Fibroblast of pulmonary artery (primary cell): ENCODE data around the gene AHNAK2.

Source experiments
- DNase-seq: peaks from one replicate; pipeline ENCODE4 v3.0.0-alpha.2; 2010; ENCODE audit warnings: low read depth
- H3K4me3 ChIP-seq: replicated peaks from 2 replicates; pipeline ENCODE4 v1.5.1; 2011; ENCODE audit warnings: low read depth, mild to moderate bottlenecking, control low read depth, low read length, moderate library complexity
- CTCF ChIP-seq: IDR thresholded peaks from 2 replicates; pipeline ENCODE4 v1.5.1; 2011; ENCODE audit warnings: mild to moderate bottlenecking, control low read depth, low read length, inconsistent platforms; ENCODE audit errors: missing control alignments

Gene AHNAK2

GRCh38 chr14:104972301-104973134, 5.7 kb downstream of the AHNAK2 start:
- DNase-seq: no peak
- H3K4me3 ChIP-seq: no peak overlapping the region
- no peak for TF ChIP-seq CTCF

- no peak overlapping the region for H3K4me3 ChIP-seq
- no peak for TF ChIP-seq CTCF
- no peak for DNase-seq
Observed at GRCh38 chr14:104971447-104972240, 6.5 kb downstream of the AHNAK2 start.

DNA sequence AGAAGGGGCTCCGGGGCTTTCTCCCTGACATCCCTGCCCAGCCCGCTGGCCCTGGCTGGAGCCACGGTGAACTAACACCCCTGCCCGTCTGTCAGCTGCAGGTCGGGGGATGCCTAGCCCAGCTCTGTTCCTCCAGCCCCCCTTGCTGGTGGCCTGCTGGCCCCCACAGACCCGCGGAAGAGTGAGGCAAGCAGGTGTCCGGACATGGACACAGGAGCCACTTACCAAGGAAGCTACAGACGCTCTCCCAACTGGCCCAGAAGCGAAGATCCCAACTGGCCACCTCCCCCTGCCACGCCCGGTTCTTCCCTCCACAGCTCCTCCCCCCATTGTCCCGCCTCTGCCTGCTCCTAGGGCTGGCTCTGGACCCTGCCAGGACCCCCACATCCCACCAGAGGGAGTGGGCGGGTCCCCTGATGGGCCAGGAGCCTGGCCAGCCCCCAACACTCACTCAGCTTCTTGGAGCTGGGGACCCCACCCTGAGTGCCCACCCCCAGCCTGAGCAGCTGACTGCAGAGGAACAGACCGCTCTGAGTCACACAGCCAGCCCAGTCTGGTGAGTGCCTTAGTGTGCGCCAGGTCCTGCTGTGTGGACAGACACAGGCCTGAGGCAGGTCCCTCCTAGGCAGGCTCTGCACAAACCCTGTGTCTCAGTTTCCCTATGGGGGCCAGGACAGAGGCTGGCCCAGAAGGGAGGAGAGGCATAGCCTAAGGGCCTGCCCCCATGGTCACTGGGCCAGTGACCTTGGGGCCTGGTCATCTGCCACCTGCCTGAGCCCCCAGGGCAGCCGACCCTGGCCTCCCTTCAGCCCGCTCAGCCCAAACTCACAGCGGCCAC, 7.7 kb downstream of the AHNAK2 start:
- TF ChIP-seq CTCF: no peak
- peak overlapping the region; percentile 43 for H3K4me3 ChIP-seq
- DNase-seq: peak; percentile 80

DNA sequence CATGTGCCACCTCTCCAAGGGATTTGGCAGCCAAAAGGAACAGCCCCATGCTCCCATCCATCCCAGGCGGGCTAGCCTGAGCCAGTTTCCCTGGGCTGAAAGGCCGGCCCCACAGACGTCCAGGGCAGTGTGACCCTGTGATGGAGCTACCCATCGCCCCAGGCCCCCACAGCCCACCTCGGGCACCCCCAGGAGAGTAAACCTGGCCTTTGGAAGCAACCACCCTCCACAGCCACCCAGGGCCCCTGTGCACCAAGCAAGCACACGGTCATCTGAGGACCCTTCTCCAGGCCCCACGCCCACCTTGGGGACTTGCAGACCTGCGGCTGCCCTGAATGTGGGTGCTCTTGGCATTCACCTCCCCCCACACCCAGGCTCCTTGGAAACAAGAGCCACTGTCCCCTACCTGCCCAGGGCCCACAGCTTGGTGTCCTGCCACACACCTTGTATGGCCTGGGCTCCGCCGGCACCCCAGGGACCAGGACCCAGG, 8.4 kb downstream of the AHNAK2 start:
- TF ChIP-seq CTCF: no peak
- H3K4me3 ChIP-seq: peak overlapping the region; percentile 43
- no peak for DNase-seq

DNA sequence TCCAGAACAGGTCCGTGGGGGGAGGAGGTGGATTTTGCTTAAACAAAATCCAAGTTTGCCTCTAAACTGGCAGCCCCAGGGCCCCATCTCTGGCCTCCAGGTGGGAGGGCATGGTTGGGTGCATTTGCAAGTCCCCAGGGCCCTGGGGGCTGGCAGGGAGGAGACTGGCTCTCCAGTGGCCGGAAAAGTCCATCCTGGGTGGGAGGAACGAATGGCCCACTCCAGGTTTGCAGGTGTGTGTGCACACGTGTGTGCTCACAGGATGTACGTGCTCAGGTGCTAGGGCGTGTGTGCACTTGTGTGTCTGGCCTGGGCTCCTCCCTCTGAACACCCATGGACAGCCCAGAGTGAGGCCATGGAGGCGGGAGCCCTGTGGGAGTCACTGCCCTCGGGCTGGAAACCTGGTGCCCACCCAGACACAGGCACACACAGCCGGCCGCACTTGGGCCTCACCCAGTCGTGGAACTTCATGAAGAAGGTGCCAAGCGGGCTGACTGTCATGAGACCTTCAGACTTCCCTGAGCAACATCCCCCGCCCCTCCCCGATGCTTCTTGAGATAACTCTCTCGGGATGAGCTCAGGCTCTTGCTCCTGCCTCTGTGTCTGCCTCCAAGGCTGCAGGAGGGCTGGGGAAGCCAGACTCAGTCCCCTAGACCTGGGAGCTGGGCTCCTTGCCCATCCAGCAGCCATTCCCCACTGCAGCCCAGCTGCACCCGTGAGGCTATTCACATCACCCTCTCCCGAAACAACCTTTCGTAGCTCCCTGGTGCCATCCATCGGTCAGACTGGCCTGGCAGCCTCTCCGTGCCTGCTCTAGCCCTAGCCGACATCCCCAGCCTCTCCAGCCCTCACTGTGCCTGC, 9.4 kb downstream of the AHNAK2 start:
- H3K4me3 ChIP-seq: peak overlapping the region; percentile 40
- peak; percentile 25 for TF ChIP-seq CTCF
- DNase-seq: peak; percentile 49

- H3K4me3 ChIP-seq: peak overlapping the region; percentile 40
- DNase-seq: peak; percentile 58
Observed at GRCh38 chr14:104968153-104968527, 10.0 kb downstream of the AHNAK2 start.

More at GRCh38 chr14:104968153-104968527, 10.0 kb downstream of the AHNAK2 start:
- TF ChIP-seq CTCF: no peak
